Activated CD4-positive, CD25-positive, alpha-beta regulatory T cell treated with anti-CD3 and anti-CD28 coated beads, Interleukin-2, amount 50 U/mL, for 72 hours (primary cell): Measurements from ENCODE around the gene TNFSF12.

ENCODE experiments used
- DNase-seq: peaks from one replicate; pipeline ENCODE4 v3.0.0; 2021

The TNFSF12 gene, protein sequence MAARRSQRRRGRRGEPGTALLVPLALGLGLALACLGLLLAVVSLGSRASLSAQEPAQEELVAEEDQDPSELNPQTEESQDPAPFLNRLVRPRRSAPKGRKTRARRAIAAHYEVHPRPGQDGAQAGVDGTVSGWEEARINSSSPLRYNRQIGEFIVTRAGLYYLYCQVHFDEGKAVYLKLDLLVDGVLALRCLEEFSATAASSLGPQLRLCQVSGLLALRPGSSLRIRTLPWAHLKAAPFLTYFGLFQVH

DNA sequence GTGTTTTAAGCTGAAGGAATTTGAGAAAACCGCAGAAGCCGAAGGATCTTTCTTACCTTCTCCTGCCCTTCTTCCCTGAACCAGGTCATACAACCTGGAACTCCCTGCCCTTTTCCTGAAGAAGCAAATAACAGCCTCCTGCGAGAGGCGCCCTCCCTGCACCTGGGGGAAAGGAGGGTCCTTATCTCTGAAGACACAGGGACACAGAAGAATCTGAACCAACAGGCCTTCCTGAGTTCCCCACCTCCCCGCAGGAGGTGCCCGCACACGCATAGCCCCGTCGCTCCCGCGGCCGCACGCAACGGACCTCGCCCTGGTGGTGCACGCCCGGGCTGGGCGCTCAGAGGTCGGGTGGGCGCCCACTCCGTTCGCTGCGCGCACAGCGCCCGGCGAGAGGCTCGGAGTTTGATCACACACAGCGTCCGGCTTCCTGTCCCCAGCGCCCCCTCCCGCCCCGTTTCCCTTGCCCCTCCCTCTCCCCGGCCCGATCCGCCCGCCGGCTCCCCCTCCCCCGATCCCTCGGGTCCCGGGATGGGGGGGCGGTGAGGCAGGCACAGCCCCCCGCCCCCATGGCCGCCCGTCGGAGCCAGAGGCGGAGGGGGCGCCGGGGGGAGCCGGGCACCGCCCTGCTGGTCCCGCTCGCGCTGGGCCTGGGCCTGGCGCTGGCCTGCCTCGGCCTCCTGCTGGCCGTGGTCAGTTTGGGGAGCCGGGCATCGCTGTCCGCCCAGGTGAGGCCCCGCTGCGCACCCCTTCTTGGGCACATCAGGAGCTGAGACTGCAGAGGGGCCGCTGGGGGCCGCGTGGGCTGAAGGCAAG lies at the start of gene TNFSF12:
Gene TNFSF12 (plus strand): TSS at position 474 of the 816 bp plus-strand sequence. CDS start 96 bp downstream, at position 570.
- DNase-seq: peak; percentile 68

DNA sequence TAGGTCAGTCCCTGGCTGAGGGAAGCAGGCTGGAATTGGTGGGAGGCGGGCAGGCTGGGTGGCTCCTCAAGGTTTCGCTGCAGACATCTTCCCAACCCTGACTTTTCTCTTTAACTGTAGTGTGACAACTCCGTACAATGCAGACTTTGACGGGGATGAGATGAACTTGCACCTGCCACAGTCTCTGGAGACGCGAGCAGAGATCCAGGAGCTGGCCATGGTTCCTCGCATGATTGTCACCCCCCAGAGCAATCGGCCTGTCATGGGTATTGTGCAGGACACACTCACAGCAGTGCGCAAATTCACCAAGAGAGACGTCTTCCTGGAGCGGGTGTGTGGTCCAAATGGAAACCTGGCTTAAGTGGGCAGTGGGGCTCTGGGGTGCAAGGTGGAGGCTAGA lies 49.7 kb upstream of the TNFSF12 start:
- no peak for DNase-seq

DNA sequence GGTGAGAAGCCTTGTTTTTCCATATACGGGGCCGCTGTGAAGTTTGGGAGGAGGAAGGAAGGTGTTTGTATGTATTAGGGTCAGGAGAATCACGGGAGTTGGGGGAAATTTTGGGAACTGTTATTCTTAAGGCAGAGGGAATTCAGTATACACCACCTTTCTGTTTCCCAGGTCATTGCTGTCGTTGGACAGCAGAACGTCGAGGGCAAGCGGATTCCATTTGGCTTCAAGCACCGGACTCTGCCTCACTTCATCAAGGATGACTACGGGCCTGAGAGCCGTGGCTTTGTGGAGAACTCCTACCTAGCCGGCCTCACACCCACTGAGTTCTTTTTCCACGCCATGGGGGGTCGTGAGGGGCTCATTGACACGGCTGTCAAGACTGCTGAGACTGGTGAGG lies 47.1 kb upstream of the TNFSF12 start:
- DNase-seq: no peak

DNA sequence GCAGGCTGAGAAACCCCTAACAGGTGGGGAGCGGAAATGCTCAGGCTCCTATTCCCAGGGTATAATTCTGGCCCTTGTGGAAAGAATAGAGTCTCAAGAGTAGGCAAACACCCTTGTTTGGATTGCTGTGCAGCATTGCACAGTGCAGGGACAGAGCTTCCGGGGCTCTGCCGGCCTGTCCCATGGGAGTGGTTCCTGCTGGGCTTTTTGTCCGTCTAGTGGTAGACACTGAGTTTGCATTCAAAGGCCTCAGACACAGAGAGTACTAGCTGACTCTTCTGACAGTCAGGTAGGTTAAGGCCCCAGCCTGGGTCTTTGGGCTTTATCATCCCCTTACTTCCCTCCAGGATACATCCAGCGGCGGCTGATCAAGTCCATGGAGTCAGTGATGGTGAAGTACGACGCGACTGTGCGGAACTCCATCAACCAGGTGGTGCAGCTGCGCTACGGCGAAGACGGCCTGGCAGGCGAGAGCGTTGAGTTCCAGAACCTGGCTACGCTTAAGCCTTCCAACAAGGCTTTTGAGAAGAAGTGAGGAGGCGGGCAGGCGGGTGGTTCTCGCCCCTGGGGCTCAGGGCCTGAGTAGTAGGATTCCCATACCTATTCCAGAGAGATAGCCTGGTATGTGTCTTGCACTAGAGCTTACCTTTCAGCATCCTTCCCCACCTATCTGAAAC lies 46.5 kb upstream of the TNFSF12 start:
- DNase-seq: no peak

DNA sequence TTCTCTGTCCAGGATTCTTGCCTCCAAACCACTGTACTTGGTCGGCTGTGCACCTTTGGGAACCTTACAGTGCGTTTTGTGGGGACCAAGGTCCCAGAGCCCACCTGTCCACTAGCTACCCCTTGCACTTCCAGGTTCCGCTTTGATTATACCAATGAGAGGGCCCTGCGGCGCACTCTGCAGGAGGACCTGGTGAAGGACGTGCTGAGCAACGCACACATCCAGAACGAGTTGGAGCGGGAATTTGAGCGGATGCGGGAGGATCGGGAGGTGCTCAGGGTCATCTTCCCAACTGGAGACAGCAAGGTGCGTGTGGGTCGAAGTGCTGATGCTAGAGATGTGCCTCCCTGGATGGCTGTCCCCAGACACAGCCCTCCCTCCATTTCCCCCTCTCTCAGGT lies 45.9 kb upstream of the TNFSF12 start:
- no peak for DNase-seq

DNA sequence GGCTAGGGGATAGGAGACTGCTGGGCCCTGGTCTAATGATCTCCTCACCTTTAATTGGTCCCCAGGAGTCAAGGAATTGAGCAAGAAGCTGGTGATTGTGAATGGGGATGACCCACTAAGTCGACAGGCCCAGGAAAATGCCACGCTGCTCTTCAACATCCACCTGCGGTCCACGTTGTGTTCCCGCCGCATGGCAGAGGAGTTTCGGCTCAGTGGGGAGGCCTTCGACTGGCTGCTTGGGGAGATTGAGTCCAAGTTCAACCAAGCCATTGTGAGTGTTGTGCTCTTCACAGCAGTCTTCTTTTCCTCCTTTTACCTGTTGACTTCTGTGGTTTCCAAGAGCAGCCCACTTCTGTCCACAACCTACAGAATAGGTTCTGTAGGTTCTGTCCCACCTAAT lies 45.3 kb upstream of the TNFSF12 start:
- no peak for DNase-seq

DNA sequence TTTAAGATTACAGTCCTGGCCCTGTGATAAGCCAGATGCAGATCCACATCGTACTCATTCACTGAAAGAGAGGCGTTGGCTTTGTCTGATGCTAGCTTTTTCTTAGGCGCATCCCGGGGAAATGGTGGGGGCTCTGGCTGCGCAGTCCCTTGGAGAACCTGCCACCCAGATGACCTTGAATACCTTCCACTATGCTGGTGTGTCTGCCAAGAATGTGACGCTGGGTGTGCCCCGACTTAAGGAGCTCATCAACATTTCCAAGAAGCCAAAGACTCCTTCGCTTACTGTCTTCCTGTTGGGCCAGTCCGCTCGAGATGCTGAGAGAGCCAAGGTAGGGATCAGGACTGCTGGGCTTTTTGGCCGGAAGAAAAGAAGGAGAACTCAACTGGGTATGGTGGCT lies 40.7 kb upstream of the TNFSF12 start:
- DNase-seq: no peak

DNA sequence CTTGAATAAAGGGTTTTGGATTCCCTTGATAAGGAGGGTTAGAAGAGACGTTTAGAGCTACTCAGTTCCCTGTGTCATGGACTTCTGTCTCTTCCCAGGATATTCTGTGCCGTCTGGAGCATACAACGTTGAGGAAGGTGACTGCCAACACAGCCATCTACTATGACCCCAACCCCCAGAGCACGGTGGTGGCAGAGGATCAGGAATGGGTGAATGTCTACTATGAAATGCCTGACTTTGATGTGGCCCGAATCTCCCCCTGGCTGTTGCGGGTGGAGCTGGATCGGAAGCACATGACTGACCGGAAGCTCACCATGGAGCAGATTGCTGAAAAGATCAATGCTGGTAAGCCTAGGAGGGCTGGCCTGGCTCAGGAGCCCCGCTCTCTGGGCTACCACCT lies 40.0 kb upstream of the TNFSF12 start:
- no peak for DNase-seq

DNA sequence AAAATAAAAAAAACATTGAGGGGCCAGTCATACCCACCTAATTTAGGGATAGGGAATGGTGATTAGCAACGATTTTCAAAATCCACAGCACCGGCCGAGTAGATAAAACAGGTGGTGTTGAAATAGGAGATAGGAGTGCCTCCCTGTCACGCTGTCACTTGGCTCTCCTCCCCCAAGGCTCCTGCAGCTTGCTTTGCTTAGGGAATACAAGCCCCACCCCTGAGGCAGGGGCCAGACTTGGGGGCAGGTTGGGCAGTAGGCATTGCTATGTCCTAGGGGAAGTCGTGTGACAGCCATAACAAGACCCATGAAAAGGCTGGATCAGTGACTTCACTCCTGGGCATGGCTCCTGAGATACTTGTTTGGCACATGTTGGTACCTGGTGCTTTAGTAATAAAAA lies 38.9 kb upstream of the TNFSF12 start:
- no peak for DNase-seq

DNA sequence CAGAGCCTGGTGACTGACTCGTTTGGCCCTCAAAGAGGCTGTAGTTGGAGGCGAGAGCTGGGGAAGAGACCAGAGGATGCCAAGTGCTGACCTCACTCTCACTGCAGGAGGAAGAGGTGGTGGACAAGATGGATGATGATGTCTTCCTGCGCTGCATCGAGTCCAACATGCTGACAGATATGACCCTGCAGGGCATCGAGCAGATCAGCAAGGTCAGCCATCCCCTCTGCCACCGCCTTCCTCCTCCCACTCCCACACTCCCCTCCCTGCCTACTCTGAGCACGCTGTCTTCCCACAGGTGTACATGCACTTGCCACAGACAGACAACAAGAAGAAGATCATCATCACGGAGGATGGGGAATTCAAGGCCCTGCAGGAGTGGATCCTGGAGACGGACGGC lies 37.8 kb upstream of the TNFSF12 start:
- DNase-seq: no peak

DNA sequence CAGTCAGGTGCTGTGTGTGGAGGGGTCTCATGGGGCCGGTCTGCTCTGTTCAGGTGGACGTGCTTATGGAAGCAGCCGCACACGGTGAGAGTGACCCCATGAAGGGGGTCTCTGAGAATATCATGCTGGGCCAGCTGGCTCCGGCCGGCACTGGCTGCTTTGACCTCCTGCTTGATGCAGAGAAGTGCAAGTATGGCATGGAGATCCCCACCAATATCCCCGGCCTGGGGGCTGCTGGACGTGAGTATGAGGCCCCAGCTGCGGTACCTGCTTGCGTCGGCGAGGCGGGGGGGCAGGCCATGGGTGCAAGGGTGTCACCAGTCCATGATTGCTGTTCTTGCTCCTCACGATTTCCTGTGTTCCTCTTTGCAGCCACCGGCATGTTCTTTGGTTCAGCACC lies 36.8 kb upstream of the TNFSF12 start:
- DNase-seq: no peak

DNA sequence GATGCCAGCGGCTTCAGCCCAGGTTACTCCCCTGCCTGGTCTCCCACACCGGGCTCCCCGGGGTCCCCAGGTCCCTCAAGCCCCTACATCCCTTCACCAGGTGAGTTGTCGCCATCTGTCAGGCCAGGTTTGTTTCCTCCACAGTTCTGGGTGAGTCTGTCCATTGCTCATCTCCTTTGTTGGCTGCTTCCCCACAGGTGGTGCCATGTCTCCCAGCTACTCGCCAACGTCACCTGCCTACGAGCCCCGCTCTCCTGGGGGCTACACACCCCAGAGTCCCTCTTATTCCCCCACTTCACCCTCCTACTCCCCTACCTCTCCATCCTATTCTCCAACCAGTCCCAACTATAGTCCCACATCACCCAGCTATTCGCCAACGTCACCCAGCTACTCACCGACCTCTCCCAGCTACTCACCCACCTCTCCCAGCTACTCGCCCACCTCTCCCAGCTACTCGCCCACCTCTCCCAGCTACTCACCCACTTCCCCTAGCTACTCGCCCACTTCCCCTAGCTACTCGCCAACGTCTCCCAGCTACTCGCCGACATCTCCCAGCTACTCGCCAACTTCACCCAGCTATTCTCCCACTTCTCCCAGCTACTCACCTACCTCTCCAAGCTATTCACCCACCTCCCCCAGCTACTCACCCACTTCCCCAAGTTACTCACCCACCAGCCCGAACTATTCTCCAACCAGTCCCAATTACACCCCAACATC lies 35.9 kb upstream of the TNFSF12 start:
- no peak for DNase-seq

DNA sequence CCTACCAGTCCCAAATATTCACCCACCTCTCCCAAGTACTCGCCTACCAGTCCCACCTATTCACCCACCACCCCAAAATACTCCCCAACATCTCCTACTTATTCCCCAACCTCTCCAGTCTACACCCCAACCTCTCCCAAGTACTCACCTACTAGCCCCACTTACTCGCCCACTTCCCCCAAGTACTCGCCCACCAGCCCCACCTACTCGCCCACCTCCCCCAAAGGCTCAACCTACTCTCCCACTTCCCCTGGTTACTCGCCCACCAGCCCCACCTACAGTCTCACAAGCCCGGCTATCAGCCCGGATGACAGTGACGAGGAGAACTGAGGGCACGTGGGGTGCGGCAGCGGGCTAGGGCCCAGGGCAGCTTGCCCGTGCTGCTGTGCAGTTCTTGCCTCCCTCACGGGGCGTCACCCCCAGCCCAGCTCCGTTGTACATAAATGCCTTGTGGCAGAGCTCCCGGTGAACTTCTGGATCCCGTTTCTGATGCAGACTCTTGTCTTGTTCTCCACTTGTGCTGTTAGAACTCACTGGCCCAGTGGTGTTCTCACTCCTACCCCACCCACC lies 34.9 kb upstream of the TNFSF12 start:
- DNase-seq: no peak

DNA sequence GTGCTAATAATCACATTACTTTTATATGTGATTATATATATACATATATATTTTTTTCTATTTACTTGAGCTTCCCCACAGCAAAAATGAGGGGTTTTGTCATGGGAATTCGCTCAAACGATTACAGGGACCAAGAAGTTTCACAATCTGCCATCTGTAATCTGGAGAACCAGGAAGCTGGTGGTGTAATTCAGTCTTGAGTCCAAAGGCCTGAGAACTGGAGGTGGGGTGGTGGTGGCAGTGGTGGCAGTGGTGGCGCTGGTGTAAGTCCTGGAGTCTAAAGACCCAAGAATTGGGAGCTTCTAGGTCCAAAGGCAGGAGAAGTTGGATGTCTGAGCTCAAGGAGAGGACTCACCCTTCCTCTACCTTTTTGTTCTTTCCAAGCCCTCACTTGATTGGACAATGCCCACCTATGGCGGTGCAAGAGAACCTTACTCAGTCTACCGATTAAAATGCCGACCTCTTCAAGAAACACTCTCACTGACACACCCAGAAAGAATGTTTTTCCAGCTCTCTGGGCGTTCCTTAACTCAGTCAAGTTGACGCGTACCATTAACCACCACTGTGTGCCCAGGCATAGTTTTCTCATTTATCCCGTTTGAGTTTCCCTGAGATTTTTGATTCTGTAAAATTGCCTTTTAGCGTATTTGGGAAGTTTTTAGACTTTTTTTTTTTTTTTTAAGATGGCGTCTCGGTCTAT lies 32.8 kb upstream of the TNFSF12 start:
- DNase-seq: no peak

DNA sequence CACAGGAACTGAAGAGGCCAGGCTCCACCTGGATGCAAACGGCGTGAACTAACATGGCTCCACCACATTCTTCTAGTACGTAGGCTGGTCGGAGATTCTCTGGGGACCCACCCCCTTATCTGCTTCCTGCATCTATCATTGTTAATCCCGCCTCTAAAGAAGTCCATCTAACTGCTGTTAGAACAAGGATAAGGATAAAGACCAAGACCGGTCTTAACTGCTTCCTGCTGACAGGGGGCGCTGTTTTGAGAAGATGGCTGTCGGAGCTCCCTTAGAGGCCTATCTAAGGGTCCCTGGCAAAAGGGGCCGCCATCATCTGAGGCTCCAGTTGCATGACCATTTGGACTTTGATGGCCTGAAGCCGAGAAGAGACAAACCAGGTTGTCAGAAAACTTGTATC lies 25.8 kb upstream of the TNFSF12 start:
- DNase-seq: peak; percentile 54

DNA sequence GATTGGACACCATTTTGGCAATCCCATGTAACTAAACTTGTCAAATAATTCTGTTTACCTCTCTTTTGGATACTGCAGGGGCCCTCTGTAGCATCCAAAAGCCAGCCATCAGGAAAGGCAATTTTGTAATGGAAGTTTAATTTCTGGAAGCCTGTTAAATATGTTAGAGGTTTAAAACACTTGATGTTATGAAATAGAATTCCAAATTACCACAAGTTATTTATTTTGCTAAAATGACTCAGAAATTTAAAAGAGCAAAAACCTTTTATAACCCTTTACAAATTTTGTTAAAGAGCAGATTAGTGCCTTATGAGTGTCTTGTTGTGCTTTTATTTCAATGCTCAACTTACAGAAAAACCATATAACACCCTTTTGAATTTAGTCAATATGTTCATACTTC lies 20.0 kb upstream of the TNFSF12 start:
- DNase-seq: no peak

DNA sequence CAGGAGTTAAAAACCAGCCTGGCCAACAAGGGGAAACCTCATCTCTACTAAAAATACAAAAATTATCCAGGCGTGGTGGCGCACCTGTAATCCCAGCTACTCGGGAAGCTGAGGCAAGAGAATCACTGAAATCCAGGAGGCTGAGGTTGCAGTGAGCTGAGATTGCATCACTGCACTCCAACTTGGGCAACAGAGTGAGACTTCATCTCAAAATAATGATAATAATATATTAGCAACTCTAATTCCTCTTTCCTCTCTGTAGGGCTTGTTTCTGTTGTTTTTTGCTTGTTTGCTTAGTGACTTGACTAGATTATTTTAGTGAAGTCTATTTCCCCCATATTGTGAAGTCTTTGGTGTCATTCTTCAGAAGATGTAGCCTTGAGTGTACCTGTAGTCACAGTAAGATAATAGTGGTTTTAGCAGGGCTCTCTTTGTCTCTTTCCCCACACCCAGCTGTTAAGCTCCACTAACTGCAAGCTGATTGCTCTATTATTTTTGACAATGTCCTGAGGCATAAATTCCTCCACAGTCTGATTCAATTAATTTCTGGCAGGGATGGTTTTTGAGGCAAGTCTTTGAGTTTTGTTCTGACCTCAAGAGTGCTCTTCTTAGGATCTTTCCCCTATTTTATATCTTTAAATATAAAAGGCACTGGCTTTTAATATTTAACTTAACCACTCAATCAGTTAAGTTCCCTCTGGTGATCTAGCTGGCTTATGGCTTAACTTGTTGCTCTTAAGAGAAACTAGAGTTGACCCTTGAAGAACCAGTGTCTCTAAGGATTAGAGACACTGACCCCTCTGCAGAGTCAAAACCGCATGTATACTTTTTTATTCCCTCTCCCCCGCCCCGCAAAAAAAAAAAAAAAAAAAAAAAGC lies 18.6 kb upstream of the TNFSF12 start:
- no peak for DNase-seq

DNA sequence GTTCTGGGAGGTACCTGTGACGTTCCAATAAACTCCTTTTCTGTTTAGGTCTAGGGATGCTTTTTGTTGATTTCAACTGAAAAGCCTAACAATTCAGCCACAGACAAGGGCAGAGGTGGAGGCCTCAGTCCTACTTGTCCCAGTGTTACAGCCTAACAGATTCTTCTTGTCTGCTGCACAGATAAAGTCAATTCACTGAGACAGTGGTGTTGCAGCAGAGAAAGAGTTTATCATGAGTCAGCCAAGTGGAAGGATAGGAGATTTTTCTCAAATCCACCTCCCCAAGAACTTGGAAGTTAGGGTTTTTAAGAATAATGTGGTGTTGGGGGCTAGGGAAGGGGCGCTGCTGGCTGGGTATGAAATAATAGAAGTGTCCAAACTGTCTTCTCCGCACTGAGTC lies 10.8 kb upstream of the TNFSF12 start:
- no peak for DNase-seq

DNA sequence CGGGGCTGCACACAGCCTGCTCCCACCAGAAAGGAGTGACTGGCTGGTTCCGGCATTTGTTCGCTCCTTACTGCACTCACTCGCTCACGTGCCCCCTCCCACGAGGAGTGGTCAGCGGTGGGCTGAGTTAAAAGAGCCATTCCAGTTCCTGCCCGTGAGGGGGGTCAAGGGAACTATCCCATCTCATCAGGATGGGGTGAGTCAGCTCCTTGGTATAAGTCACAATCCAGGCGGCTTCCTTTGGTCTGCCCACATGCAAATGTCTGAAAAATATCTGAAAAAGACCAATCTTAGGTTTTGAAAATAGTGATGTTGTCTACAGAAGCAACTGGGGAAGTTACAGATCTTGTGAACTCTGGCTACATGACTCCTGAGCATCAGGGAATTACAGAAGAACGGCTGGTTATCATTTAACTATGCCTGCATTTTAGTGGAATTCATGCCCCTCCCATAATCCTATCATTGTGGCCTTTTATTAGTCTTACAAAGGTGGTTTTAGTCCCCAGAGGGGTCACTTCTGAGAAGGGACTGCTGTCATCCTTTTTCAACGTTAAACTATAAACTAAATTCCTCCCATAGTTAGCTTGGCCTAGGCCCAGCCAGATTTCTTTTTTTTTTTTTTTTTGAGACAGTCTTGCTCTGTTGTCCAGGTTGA lies 9.8 kb upstream of the TNFSF12 start:
- DNase-seq: no peak

DNA sequence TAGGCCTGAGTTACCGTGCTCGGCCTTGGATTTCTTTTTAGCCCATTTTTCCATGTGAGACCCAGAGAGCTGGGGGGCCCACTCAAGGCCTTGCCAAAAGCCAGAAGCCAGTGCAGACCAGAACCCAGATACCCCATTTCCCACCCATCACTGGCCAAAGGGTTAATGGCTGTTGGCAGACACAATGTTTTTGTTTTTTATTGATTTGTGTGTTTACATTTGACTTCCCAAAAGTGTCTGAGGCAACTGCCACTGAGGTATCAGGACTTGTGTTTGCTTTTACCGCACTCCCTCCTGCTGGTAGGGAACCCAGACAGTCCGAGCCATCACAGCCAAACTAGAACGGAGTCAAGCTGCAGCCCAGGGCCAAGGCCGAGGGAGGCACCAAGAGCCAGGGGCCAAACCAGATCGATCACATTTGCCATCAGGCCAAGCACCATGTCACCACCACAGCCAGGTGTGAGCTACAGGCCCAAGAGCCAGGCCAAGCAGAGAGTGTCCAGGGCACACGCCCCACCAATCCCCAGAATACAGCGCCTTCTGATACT lies 7.7 kb upstream of the TNFSF12 start:
- DNase-seq: no peak

DNA sequence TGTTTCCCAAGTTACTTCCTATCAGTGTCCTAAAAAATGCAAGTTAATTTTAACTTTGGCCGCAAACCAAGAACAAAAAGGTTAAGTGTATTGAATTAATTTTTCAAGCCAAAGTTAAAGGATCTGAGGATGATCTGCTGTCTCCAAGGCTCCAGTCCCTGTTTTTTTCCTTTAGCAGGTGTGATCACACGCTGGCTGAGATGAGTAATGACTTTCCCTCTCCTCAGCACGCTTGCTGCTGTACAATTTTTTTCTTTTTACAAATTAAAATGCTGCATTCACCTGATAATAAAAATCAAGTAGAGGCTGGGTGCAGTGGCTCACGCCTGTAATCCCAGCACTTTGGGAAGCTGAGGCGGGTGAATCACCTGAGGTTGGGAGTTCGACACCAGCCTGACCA lies 3.9 kb upstream of the TNFSF12 start:
- DNase-seq: no peak
